ENCODE results near the gene LANCL1. TPM values are rescaled to one million over a fixed set of nuclear protein-coding genes. Genes with fewer than 3 reads are reported as not detected.
A peak's percentile ranks its signal among the peaks of the same experiment; 100 is the strongest.

LANCL1 gene
- polyA plus RNA-seq, 3 donors: 79.2 to 88.3 (median 84.9) TPM

DNA sequence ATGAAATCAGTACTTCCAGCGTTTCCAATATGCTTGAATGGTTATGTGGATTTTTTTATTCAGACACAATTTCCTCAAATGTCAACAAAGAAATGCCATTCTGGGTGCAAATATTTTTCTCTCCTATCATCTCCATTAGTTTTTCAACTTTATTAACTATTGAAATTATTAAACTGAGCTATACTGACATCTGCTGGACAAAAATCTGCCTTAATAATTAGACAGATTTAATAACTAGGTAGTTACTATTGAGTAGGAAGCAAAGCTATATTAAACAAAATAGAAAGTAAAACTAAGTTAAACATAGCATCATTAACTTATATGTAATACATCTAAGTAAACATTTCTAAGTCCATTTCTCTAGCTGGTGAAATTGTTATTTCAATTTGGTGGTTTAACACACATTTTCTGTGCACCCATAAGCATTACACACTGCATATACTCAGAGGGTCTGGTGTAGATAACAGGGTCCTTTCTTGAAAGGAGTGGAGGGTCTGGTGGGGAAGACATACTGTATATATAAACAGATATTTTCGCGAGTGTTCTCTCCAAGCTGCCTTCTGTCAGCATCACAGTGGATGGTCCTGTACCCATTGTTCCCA lies 77.0 kb downstream of the LANCL1 start:
- peak in 1 of 3 donors; percentile 1 for DNase-seq (ENCODE audit: low read depth in 3 of 3, low spot score in 2 of 3)

- no peak for DNase-seq (ENCODE audit: low read depth in 3 of 3, low spot score in 2 of 3)
These were observed 84.1 kb downstream of the LANCL1 start for GRCh38 chr2:210392469-210392881.

DNA sequence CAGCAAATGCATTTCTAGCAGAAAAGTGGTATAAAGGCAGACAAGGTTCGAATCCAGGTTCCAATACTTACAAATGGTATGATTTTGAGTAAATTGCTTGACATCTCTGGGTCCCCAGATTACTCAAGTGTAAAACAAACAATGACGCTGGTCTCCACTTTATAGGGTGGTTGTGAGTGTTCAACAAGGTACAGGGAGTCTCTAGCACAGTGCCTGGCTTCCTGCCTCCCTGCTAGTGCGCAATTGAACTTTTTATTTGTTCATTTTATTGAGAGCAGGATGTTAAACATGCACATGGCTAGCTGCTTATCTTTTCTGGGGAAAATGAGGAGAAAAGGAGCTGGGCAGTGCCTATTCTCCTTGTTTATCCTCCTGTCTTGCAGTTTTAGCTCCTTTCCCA lies 86.7 kb downstream of the LANCL1 start:
- DNase-seq (ENCODE audit: low read depth in 3 of 3, low spot score in 2 of 3): no peak

DNA sequence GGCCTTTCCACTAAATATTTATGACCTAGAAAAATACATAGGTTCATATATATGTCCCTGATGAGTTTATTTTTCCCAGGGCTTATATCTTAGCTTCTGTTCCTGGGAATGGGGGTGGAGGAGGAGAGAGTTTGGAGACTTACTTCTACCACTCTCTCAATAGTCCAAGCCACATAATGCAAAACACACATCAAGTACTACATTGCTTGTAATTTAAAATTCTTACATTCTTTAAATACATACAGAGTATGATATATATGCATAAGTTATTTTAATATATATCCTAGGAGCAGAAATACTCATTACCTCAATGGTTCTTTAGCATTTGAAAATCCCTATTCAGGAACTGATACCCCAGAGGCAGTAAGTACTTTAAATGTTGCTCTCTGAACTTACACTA lies 88.4 kb downstream of the LANCL1 start:
- DNase-seq (ENCODE audit: low read depth in 3 of 3, low spot score in 2 of 3): no peak

GRCh38 chr2:210387074-210387473 lies 89.5 kb downstream of the LANCL1 start:
- no peak for DNase-seq (ENCODE audit: low read depth in 3 of 3, low spot score in 2 of 3)

Other genes with a start within 250 kb of the LANCL1 start
- under 1 TPM in 1 of 3 donors, not detected in 2; 0.14 TPM for gene MYL1, start 161.6 kb downstream of the LANCL1 start, polyA plus RNA-seq (ENCODE audit: insufficient read length in 3 of 3)
- gene CPS1, start 79.8 kb upstream of the LANCL1 start, polyA plus RNA-seq (ENCODE audit: insufficient read length in 3 of 3): 1 to 10 TPM; 4.3 to 5.5 (median 4.8) TPM

Data from right renal cortex interstitium (tissue), 3 donors.